ENCODE measurements around the gene RSRP1. TPM values are rescaled to one million over a fixed set of nuclear protein-coding genes. Genes with fewer than 3 reads are reported as not detected.
A peak's percentile ranks its signal among the peaks of the same experiment; 100 is the strongest.

Gene RSRP1
- total RNA-seq, 1 donor from 2014 or later = 92.9 TPM

DNA sequence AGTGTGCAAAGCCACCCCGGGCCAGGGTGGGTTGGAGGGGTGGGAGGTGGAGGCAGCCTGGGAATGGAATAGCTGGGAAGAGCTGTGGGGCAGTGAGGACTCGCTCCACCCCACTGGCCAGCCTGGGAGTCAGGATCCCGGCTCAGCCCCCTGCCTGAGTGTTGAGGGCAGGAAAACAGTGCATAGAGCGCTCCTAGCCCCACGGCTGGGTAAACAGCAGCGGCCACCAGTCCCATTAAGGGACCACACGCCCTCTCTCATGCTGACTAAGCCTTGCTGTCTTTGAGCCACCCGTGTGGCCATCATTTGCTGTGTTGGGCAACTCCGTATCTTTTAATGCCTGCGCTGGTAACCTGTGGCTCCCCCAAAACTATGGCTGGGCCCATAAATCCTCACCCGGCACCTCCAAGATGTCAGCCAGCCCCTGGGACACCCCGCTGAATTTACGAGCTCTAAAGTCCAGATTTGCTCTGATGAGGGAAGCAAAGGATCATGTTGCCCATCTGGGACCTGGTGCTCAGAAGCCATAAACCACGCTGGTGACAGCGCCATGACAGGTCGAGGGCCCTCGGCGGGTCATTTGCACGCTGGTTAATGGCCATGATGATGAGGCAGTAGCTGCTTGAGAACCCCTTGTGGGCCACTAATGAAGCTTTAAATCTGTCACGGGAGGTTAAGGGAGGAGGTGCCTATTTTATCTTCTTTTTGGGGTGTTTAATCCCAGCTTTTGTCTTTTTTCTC is 49.8 kb downstream of the RSRP1 start:
- TF ChIP-seq, protein P1, sequence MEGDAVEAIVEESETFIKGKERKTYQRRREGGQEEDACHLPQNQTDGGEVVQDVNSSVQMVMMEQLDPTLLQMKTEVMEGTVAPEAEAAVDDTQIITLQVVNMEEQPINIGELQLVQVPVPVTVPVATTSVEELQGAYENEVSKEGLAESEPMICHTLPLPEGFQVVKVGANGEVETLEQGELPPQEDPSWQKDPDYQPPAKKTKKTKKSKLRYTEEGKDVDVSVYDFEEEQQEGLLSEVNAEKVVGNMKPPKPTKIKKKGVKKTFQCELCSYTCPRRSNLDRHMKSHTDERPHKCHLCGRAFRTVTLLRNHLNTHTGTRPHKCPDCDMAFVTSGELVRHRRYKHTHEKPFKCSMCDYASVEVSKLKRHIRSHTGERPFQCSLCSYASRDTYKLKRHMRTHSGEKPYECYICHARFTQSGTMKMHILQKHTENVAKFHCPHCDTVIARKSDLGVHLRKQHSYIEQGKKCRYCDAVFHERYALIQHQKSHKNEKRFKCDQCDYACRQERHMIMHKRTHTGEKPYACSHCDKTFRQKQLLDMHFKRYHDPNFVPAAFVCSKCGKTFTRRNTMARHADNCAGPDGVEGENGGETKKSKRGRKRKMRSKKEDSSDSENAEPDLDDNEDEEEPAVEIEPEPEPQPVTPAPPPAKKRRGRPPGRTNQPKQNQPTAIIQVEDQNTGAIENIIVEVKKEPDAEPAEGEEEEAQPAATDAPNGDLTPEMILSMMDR (IDR thresholded peaks at IDR 0.05; ENCODE audit: insufficient read depth, low read length, severe bottlenecking) = no peak
- DNase-seq (ENCODE audit: low read depth) (no peak), FAIRE-seq (peak; percentile 13)
- Histone ChIP-seq H3K4me3 (ENCODE audit: low read depth, low read length) (no peak overlapping the region), H3K27me3 (ENCODE audit: control insufficient read depth, insufficient read depth, low read length) (peaks cover 3% of the 10 kb centered on the region), H3K36me3 (ENCODE audit: control insufficient read depth, insufficient read depth, low read length) (no peaks in the 10 kb centered on the region)

DNA sequence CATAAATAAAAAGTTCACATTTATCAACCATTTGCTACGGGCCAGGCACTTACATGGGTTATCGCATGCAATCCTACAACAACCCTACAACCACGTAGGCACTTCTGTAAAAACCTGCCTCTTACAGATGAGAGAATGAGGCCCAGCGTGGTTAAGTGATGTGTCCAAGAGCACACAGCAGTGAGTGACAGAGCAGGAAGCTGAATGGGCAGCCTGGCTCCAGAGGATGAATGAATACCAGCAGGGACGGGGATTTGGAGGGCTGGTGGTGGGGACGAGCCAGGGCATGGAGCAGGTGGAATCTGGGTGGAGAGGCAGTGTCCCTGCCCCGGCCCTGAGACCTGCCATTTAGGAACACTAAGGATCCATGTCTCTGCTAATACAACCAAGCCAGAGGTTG is 50.4 kb downstream of the RSRP1 start:
- no peak for FAIRE-seq
- TF ChIP-seq, protein P1 (IDR thresholded peaks at IDR 0.05; ENCODE audit: insufficient read depth, low read length, severe bottlenecking) = no peak
- no peak for DNase-seq (ENCODE audit: low read depth)
- Histone ChIP-seq H3K4me3 (ENCODE audit: low read depth, low read length) (no peak overlapping the region), H3K27me3 (ENCODE audit: control insufficient read depth, insufficient read depth, low read length) (peaks cover 3% of the 10 kb centered on the region), H3K36me3 (ENCODE audit: control insufficient read depth, insufficient read depth, low read length) (no peaks in the 10 kb centered on the region)

DNA sequence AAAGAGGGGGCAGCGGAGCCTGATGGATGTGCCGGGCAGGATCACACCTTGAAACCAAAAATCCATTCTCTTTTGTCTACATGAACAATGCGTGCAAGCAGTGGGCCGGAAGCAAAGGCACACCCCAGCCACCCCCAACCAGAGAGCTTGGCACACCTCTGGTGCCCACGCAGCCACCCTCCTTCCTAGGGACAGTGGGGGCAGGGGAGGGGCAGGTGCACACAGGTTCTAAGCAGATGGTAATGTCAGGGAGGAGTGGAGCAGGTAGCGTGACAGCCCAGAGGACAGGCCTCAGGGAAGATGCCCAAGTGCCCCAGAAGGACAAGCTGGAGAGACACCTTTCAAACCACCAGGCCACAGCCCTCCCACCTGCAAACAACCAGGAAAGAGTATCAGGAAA is 51.4 kb downstream of the RSRP1 start:
- TF ChIP-seq, protein P1 (IDR thresholded peaks at IDR 0.05; ENCODE audit: insufficient read depth, low read length, severe bottlenecking) = no peak
- DNase-seq (ENCODE audit: low read depth) (no peak), FAIRE-seq (peak; percentile 13)
- Histone ChIP-seq H3K36me3 (ENCODE audit: control insufficient read depth, insufficient read depth, low read length) (no peaks in the 10 kb centered on the region), H3K4me3 (ENCODE audit: low read depth, low read length) (no peak overlapping the region), H3K27me3 (ENCODE audit: control insufficient read depth, insufficient read depth, low read length) (peaks cover 3% of the 10 kb centered on the region)

DNA sequence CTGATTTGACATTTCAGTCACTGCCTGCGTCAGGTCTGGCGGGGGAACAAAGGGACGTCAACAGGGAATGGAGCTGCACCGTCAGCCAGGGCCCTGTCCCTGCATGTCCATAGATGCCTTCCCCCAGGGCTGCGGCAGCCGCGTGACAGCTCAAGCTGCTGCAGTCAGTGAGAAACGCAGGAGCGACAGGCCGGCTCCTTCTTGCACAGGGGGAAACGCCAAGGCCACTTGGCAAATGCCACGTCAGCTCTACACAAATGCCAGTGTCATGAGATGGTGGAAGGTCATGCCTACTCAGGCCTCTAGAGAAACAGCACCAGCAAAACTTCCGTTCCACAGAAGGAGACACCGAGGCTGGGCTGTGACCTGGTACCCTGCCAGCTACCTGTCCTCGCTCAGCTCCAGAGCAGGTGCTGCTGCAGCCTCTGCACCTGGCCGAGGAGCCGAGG is 52.7 kb downstream of the RSRP1 start:
- H3K36me3 ChIP-seq (ENCODE audit: control insufficient read depth, insufficient read depth, low read length) = no peaks in the 10 kb centered on the region
- TF ChIP-seq, protein P1 (IDR thresholded peaks at IDR 0.05; ENCODE audit: insufficient read depth, low read length, severe bottlenecking) = no peak
- FAIRE-seq = peak; percentile 64
- H3K27me3 ChIP-seq (ENCODE audit: control insufficient read depth, insufficient read depth, low read length) = peaks cover 3% of the 10 kb centered on the region
- no peak overlapping the region for H3K4me3 ChIP-seq (ENCODE audit: low read depth, low read length)
- peak; percentile 94 for DNase-seq (ENCODE audit: low read depth)

DNA sequence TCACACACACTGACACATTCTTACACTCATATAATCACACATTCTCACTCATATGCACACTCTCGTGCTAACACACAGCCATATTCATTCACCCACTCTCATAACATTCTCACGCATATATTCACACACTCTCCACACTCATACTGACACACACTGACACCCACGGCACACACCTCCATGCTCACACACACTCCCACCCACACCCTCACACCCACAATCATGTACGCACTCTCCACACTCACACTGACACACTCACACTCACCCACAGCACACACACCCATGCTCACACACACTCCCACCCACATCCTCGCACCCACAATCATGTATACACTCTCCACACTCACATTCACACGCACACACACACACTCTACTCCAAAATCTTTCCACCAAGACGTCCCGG is 53.2 kb downstream of the RSRP1 start:
- peak; percentile 7 for DNase-seq (ENCODE audit: low read depth)
- TF ChIP-seq, protein P1 (IDR thresholded peaks at IDR 0.05; ENCODE audit: insufficient read depth, low read length, severe bottlenecking) = no peak
- no peak for FAIRE-seq
- Histone ChIP-seq H3K36me3 (ENCODE audit: control insufficient read depth, insufficient read depth, low read length) (no peaks in the 10 kb centered on the region), H3K27me3 (ENCODE audit: control insufficient read depth, insufficient read depth, low read length) (peaks cover 3% of the 10 kb centered on the region), H3K4me3 (ENCODE audit: low read depth, low read length) (no peak overlapping the region)

DNA sequence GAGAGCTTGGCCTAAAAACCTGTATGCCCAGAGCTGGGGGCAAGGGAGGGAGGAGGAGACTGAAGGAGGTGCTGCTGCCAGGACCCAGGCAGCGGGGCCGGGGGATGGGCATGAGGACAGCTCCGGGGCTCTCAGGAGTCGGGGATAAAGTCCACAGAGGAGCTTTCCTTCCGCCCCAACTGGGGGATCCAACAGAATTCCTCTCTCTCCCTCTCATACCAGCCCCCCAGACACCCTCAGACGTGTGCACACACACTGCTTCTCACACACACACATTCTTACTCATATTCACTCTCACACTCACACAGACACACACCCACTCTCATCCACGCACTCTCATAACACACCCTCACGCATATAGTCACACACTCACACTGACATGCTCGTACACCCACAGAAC is 54.0 kb downstream of the RSRP1 start:
- DNase-seq (ENCODE audit: low read depth) (no peak), FAIRE-seq (no peak)
- Histone ChIP-seq H3K4me3 (ENCODE audit: low read depth, low read length) (no peak overlapping the region), H3K36me3 (ENCODE audit: control insufficient read depth, insufficient read depth, low read length) (no peaks in the 10 kb centered on the region), H3K27me3 (ENCODE audit: control insufficient read depth, insufficient read depth, low read length) (no peaks in the 10 kb centered on the region)
- TF ChIP-seq, protein P1 (IDR thresholded peaks at IDR 0.05; ENCODE audit: insufficient read depth, low read length, severe bottlenecking) = no peak

Data from bronchial epithelial cell (primary cell).